ENCODE results near the gene LAMC3. TPM values are rescaled to one million over a fixed set of nuclear protein-coding genes. Genes with fewer than 3 reads are reported as not detected.

The LAMC3 gene
- total and polyA plus RNA-seq, 7 donors: 0.17 to 0.96 (median 0.22) TPM; not detected in 1

DNA sequence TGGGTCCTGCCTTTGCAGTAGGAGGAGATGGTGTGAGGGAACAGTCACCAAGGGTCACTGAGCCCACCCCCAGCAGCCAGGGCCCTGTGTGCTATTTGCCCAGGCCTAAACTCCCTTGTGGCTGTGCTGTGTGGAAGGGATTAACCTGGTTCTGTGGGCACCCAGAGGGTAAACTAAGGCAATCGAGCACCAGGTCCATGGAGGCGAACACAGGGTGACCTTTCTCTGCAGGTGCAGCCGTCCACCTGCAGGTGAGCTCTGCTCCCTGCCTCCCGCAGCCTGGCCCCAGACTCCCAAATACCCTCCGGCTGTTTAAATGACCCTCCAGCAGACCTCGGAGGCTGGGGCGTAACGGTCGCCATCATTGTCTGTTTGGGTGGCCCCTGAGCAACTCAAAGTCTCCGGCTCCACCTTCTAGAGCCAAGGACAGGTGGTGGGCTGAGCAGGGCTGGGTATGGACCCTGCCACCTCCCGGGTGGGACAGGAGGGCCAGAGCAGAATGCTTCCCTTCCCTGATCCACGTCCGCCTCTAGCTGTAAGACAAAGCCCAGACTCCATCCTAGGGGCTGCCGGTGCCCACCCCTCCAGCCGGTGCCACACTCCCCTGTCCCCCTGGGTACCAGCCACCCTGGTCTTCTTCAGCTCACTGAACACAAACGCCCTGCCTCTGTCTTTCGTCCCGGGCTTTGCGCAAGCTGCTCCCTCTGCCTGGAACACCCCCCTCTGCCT is 35.9 kb upstream of the LAMC3 start:
- Histone ChIP-seq H3K36me3 (ENCODE audit: insufficient read depth in 1 of 2, low read depth in 1 of 2) (no peaks in the 10 kb centered on the region), H3K4me1 (no peaks in the 10 kb centered on the region), H3K27ac (no peak overlapping the region), H3K9me3 (no peaks in the 10 kb centered on the region), H3K27me3 (ENCODE audit: insufficient read depth in 3 of 3, low read length in 2 of 3) (peaks cover 0 to 25% (median 13%) of the 10 kb centered on the region in 3 donors), H3K4me3 (no peak overlapping the region)
- WGBS, 3 donors: 61 to 66% (median 62%) methylated on average over 19 of the region's 19 CpGs
- intact Hi-C loops (cut with DNase I): no loop called here
- TF ChIP-seq, protein P1, sequence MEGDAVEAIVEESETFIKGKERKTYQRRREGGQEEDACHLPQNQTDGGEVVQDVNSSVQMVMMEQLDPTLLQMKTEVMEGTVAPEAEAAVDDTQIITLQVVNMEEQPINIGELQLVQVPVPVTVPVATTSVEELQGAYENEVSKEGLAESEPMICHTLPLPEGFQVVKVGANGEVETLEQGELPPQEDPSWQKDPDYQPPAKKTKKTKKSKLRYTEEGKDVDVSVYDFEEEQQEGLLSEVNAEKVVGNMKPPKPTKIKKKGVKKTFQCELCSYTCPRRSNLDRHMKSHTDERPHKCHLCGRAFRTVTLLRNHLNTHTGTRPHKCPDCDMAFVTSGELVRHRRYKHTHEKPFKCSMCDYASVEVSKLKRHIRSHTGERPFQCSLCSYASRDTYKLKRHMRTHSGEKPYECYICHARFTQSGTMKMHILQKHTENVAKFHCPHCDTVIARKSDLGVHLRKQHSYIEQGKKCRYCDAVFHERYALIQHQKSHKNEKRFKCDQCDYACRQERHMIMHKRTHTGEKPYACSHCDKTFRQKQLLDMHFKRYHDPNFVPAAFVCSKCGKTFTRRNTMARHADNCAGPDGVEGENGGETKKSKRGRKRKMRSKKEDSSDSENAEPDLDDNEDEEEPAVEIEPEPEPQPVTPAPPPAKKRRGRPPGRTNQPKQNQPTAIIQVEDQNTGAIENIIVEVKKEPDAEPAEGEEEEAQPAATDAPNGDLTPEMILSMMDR (IDR thresholded peaks at IDR 0.05): no peak
- no peak for DNase-seq
- ATAC-seq: no peak

- no peaks in the 10 kb centered on the region for H3K36me3 ChIP-seq (ENCODE audit: insufficient read depth in 1 of 2, low read depth in 1 of 2)
- H3K27ac ChIP-seq: no peak overlapping the region
- H3K9me3 ChIP-seq: no peaks in the 10 kb centered on the region
- 33 to 38% (median 37%) methylated on average over 19 to 21 of the region's 21 CpGs for WGBS, 3 donors
- ATAC-seq (no peak), DNase-seq (no peak)
- H3K4me1 ChIP-seq: no peaks in the 10 kb centered on the region
- TF ChIP-seq, protein P1 (IDR thresholded peaks at IDR 0.05): no peak
- H3K27me3 ChIP-seq (ENCODE audit: insufficient read depth in 3 of 3, low read length in 2 of 3): peaks cover 0 to 25% (median 13%) of the 10 kb centered on the region in 3 donors
- intact Hi-C loops (cut with DNase I): no loop called here
- no peak overlapping the region for H3K4me3 ChIP-seq
These were observed 35.2 kb upstream of the LAMC3 start for GRCh38 chr9:130973686-130974281.

DNA sequence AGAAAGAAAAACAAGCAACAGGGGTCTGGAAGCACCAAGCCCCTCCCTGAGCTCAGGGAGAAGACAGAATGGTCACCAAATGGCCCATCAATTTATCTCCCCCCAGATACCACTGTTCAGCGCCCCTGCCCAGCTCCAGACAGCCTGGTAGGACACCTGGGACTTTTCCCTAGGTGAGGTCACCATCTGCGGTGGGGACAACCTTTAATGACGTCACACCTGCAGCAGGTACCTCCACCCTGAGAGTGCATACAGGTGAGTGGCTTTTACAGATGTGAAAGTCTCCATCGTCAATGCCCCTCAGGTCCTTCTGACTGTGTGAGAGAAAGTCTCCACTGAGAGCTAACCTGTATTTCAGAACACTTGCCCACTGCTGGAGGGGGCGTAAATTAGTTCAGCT is 34.3 kb upstream of the LAMC3 start:
- Histone ChIP-seq H3K4me3 (no peak overlapping the region), H3K9me3 (no peaks in the 10 kb centered on the region), H3K4me1 (no peaks in the 10 kb centered on the region), H3K36me3 (ENCODE audit: insufficient read depth in 1 of 2, low read depth in 1 of 2) (no peaks in the 10 kb centered on the region), H3K27me3 (ENCODE audit: insufficient read depth in 3 of 3, low read length in 2 of 3) (peaks cover 0 to 31% (median 13%) of the 10 kb centered on the region in 3 donors), H3K27ac (no peak overlapping the region)
- intact Hi-C loops (cut with DNase I): no loop called here
- DNase-seq (no peak), ATAC-seq (no peak)
- TF ChIP-seq, protein P1 (IDR thresholded peaks at IDR 0.05): no peak
- WGBS, 3 donors: 85 to 90% (median 86%) methylated on average over 5 of the region's 5 CpGs

GRCh38 chr9:130975156-130975555 is 33.8 kb upstream of the LAMC3 start:
- TF ChIP-seq, protein P1 (IDR thresholded peaks at IDR 0.05): no peak
- H3K36me3 ChIP-seq (ENCODE audit: insufficient read depth in 1 of 2, low read depth in 1 of 2): no peaks in the 10 kb centered on the region
- intact Hi-C loops (cut with DNase I): no loop called here

More at GRCh38 chr9:130975156-130975555, 33.8 kb upstream of the LAMC3 start:
- Histone ChIP-seq H3K4me3 (no peak overlapping the region), H3K4me1 (no peaks in the 10 kb centered on the region), H3K9me3 (no peaks in the 10 kb centered on the region), H3K27me3 (ENCODE audit: insufficient read depth in 3 of 3, low read length in 2 of 3) (peaks cover 0 to 34% (median 13%) of the 10 kb centered on the region in 3 donors), H3K27ac (no peak overlapping the region)
- ATAC-seq (no peak), DNase-seq (no peak)
- 90 to 91% (median 91%) methylated on average over 5 of the region's 5 CpGs for WGBS, 3 donors
